Stimulated activated naive CD8-positive, alpha-beta T cell treated with anti-CD3 and anti-CD28 coated beads, Interleukin-15, Interleukin-2, amounts not matched to agents 100 ng/mL and 50 ng/mL, for 24 hours (primary cell): ENCODE results near the gene MYLK4.

Experiments used
- H3K27ac Mint-ChIP-seq: one replicate; pipeline ENCODE4 v1.8.0; 2021; ENCODE audit warnings: mild to moderate bottlenecking, mixed read lengths
- H3K27me3 Mint-ChIP-seq: one replicate; pipeline ENCODE4 v1.8.0; 2021; ENCODE audit warnings: mixed read lengths
- H3K36me3 Mint-ChIP-seq: one replicate; pipeline ENCODE4 v1.8.0; 2021; ENCODE audit warnings: low read depth, mixed read lengths
- H3K4me1 Mint-ChIP-seq: one replicate; pipeline ENCODE4 v1.8.0; 2021; ENCODE audit warnings: low read depth, mixed read lengths
- H3K4me3 Mint-ChIP-seq: one replicate; pipeline ENCODE4 v1.8.0; 2021; ENCODE audit warnings: mild to moderate bottlenecking, mixed read lengths
- H3K9me3 Mint-ChIP-seq: one replicate; pipeline ENCODE4 v1.8.0; 2021; ENCODE audit warnings: mixed read lengths

MYLK4 gene

GRCh38 chr6:2750832-2751231 is at the start of gene MYLK4:
Gene MYLK4 (minus strand): TSS chr6:2750922. CDS start chr6:2749294, 1,628 bp downstream.
- Mint-ChIP-seq H3K27ac (no peak within 1 kb of the TSS), H3K4me3 (no peak within 1 kb of the TSS), H3K27me3 (peaks cover 19% of the 10 kb centered on the region), H3K36me3 (no peaks in the 10 kb centered on the region), H3K4me1 (peaks cover 13% of the 10 kb centered on the region), H3K9me3 (no peaks in the 10 kb centered on the region)

GRCh38 chr6:2799936-2800527 is 49.3 kb upstream of the MYLK4 start:
- Mint-ChIP-seq H3K27ac (peak overlapping the region; percentile 83), H3K36me3 (peaks cover 5% of the 10 kb centered on the region), H3K4me3 (peak overlapping the region; percentile 58), H3K9me3 (no peaks in the 10 kb centered on the region), H3K27me3 (no peaks in the 10 kb centered on the region), H3K4me1 (peaks cover 47% of the 10 kb centered on the region)

- no peak overlapping the region for H3K27ac Mint-ChIP-seq
- no peak overlapping the region for H3K4me3 Mint-ChIP-seq
- H3K36me3 Mint-ChIP-seq, result peaks cover 5% of the 10 kb centered on the region
- H3K9me3 Mint-ChIP-seq, result no peaks in the 10 kb centered on the region
- H3K4me1 Mint-ChIP-seq, result peaks cover 58% of the 10 kb centered on the region
- H3K27me3 Mint-ChIP-seq, result no peaks in the 10 kb centered on the region
Measured at GRCh38 chr6:2798586-2799134, 47.9 kb upstream of the MYLK4 start.

GRCh38 chr6:2797564-2798031 is 46.9 kb upstream of the MYLK4 start:
- Mint-ChIP-seq H3K9me3 (no peaks in the 10 kb centered on the region), H3K4me1 (peaks cover 68% of the 10 kb centered on the region), H3K27me3 (no peaks in the 10 kb centered on the region), H3K4me3 (no peak overlapping the region), H3K27ac (no peak overlapping the region), H3K36me3 (peaks cover 9% of the 10 kb centered on the region)

- H3K27me3 Mint-ChIP-seq, result no peaks in the 10 kb centered on the region
- H3K9me3 Mint-ChIP-seq, result no peaks in the 10 kb centered on the region
- no peak overlapping the region for H3K27ac Mint-ChIP-seq
- peaks cover 9% of the 10 kb centered on the region for H3K36me3 Mint-ChIP-seq
- peaks cover 75% of the 10 kb centered on the region for H3K4me1 Mint-ChIP-seq
- H3K4me3 Mint-ChIP-seq, result no peak overlapping the region
Measured at GRCh38 chr6:2796861-2797260, 46.1 kb upstream of the MYLK4 start.

GRCh38 chr6:2795956-2796355 is 45.2 kb upstream of the MYLK4 start:
- H3K9me3 Mint-ChIP-seq, result no peaks in the 10 kb centered on the region
- peaks cover 12% of the 10 kb centered on the region for H3K36me3 Mint-ChIP-seq
- H3K4me3 Mint-ChIP-seq, result no peak overlapping the region
- no peaks in the 10 kb centered on the region for H3K27me3 Mint-ChIP-seq
- H3K27ac Mint-ChIP-seq, result no peak overlapping the region
- peaks cover 83% of the 10 kb centered on the region for H3K4me1 Mint-ChIP-seq

GRCh38 chr6:2795162-2795561 is 44.4 kb upstream of the MYLK4 start:
- no peaks in the 10 kb centered on the region for H3K9me3 Mint-ChIP-seq
- peaks cover 12% of the 10 kb centered on the region for H3K36me3 Mint-ChIP-seq
- no peak overlapping the region for H3K4me3 Mint-ChIP-seq
- no peak overlapping the region for H3K27ac Mint-ChIP-seq
- H3K27me3 Mint-ChIP-seq, result no peaks in the 10 kb centered on the region
- H3K4me1 Mint-ChIP-seq, result peaks cover 84% of the 10 kb centered on the region

- H3K9me3 Mint-ChIP-seq, result no peaks in the 10 kb centered on the region
- peak overlapping the region; percentile 84 for H3K27ac Mint-ChIP-seq
- no peak overlapping the region for H3K4me3 Mint-ChIP-seq
- peaks cover 7% of the 10 kb centered on the region for H3K36me3 Mint-ChIP-seq
- H3K4me1 Mint-ChIP-seq, result peaks cover 75% of the 10 kb centered on the region
- no peaks in the 10 kb centered on the region for H3K27me3 Mint-ChIP-seq
Measured at GRCh38 chr6:2794171-2794730, 43.5 kb upstream of the MYLK4 start.

GRCh38 chr6:2793534-2794151 is 42.9 kb upstream of the MYLK4 start:
- peak overlapping the region; percentile 47 for H3K4me3 Mint-ChIP-seq
- H3K9me3 Mint-ChIP-seq, result no peaks in the 10 kb centered on the region
- peaks cover 74% of the 10 kb centered on the region for H3K4me1 Mint-ChIP-seq
- no peaks in the 10 kb centered on the region for H3K27me3 Mint-ChIP-seq
- H3K27ac Mint-ChIP-seq, result peak overlapping the region; percentile 84
- H3K36me3 Mint-ChIP-seq, result peaks cover 7% of the 10 kb centered on the region

GRCh38 chr6:2792330-2793110 is 41.8 kb upstream of the MYLK4 start:
- Mint-ChIP-seq H3K4me1 (peaks cover 64% of the 10 kb centered on the region), H3K36me3 (peaks cover 14% of the 10 kb centered on the region), H3K9me3 (no peaks in the 10 kb centered on the region), H3K27ac (peak overlapping the region; percentile 84), H3K4me3 (no peak overlapping the region), H3K27me3 (no peaks in the 10 kb centered on the region)

GRCh38 chr6:2791450-2791974 is 40.8 kb upstream of the MYLK4 start:
- H3K4me3 Mint-ChIP-seq, result no peak overlapping the region

GRCh38 chr6:2790588-2791449 is 40.1 kb upstream of the MYLK4 start:
- peaks cover 26% of the 10 kb centered on the region for H3K36me3 Mint-ChIP-seq
- peak overlapping the region; percentile 85 for H3K27ac Mint-ChIP-seq
- H3K4me1 Mint-ChIP-seq, result peaks cover 52% of the 10 kb centered on the region
- no peak overlapping the region for H3K4me3 Mint-ChIP-seq
- H3K27me3 Mint-ChIP-seq, result no peaks in the 10 kb centered on the region
- H3K9me3 Mint-ChIP-seq, result no peaks in the 10 kb centered on the region

More at GRCh38 chr6:2791450-2791974, 40.8 kb upstream of the MYLK4 start:
- H3K9me3 Mint-ChIP-seq, result no peaks in the 10 kb centered on the region
- peaks cover 20% of the 10 kb centered on the region for H3K36me3 Mint-ChIP-seq
- H3K27ac Mint-ChIP-seq, result peak overlapping the region; percentile 85
- peaks cover 55% of the 10 kb centered on the region for H3K4me1 Mint-ChIP-seq
- H3K27me3 Mint-ChIP-seq, result no peaks in the 10 kb centered on the region

GRCh38 chr6:2786269-2786668 is 35.5 kb upstream of the MYLK4 start:
- no peak overlapping the region for H3K4me3 Mint-ChIP-seq

GRCh38 chr6:2784930-2785329 is 34.2 kb upstream of the MYLK4 start:
- H3K36me3 Mint-ChIP-seq, result peaks cover 61% of the 10 kb centered on the region
- H3K4me1 Mint-ChIP-seq, result peaks cover 5% of the 10 kb centered on the region
- no peaks in the 10 kb centered on the region for H3K27me3 Mint-ChIP-seq

More at GRCh38 chr6:2786269-2786668, 35.5 kb upstream of the MYLK4 start:
- Mint-ChIP-seq H3K4me1 (peaks cover 16% of the 10 kb centered on the region), H3K36me3 (peaks cover 50% of the 10 kb centered on the region), H3K9me3 (no peaks in the 10 kb centered on the region), H3K27ac (no peak overlapping the region), H3K27me3 (no peaks in the 10 kb centered on the region)

More at GRCh38 chr6:2784930-2785329, 34.2 kb upstream of the MYLK4 start:
- no peaks in the 10 kb centered on the region for H3K9me3 Mint-ChIP-seq
- no peak overlapping the region for H3K27ac Mint-ChIP-seq
- H3K4me3 Mint-ChIP-seq, result no peak overlapping the region
